Activated T-cell treated with anti-CD3 and anti-CD28 coated beads for 24 hours (primary cell): ENCODE measurements around the gene CUL1.
A peak's percentile ranks its signal among the peaks of the same experiment; 100 is the strongest.

Experiments
- DNase-seq: peaks from one replicate; pipeline ENCODE4 v3.0.0-alpha.2; 2020; ENCODE audit warnings: low read depth

The CUL1 gene

DNA sequence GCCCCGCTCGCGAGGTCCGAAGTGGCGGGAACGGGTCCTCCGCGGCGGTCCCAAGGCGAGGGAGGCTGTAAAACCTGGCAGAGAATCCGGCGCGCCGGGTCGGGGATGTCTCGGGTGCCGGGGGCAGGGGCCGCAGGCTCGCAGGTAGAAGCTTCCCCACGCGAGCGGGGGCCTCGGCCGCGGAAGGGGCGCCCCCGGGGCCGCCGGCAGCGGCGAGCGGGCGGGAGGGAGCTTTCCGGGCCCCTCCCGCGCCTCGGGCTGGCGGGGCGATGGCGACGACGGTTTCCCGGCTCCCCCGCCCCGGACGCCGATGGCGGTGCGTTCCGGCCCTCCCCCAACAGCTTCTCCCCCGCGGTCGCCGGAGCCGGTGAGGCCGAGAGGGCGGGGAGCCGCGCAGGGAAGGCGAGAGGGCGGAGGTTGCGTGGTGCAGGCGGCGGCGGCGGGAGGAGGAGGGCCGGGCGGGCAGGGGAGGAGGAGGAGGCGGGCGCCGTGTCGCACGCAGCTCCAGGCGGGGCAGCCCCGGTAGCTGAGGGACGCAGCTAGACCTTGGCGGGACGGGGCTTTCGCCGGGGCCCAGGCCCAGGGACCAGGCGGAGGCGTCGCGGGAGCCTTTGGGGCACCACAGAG lies at the start of gene CUL1:
Gene CUL1 (plus strand): TSS at position 507 of the 627 bp plus-strand sequence. CDS start 31,220 bp downstream, outside the sequence.
- DNase-seq: peak; percentile 75

DNA sequence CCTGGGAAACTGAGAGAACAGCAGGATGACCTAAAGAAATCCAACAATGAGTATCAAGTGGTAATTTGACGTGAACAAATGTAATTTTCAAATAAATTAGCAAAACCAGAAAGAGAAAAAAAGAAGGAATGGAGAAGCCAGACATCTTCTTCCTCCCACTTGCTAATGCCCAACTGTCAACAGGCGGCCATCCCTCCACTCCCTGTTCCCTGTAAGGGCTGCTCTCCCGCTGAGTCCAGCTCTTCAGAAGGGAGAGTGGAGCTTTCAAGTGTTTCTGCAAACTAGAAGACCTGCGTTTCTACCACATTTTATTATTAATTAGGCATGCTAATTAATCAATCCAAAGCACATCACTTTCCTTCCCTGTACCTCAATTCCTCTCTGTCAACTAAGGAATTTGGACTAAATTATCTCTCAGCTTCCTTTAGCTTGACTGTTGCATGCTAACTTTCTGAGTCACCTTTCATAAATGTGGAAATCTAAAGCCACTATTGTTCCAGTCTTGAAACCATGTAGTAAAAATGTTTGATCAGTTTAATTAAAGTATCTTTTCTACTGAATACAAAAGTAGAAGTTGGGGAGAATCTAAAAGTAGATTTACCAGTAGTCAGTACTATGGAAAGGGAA lies 48.4 kb upstream of the CUL1 start:
- DNase-seq: no peak

DNA sequence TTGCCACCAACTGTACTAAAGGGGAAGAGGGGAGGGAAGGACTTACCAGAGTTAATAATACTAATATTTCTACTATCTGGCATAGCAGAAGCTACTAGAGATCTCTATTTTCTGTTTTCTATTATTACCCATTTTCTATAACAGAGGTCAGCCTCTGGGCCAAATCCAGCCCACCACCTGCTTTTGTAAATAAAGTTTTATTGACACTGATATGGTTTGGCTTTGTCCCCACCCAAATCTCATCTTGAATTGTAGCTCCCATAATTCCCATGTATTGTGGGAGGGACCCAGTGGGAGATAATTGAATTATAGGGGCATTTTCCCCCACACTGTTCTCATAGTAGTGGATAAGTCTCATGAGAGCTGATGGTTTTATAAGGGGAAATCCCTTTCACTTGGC lies 45.9 kb upstream of the CUL1 start:
- no peak for DNase-seq

DNA sequence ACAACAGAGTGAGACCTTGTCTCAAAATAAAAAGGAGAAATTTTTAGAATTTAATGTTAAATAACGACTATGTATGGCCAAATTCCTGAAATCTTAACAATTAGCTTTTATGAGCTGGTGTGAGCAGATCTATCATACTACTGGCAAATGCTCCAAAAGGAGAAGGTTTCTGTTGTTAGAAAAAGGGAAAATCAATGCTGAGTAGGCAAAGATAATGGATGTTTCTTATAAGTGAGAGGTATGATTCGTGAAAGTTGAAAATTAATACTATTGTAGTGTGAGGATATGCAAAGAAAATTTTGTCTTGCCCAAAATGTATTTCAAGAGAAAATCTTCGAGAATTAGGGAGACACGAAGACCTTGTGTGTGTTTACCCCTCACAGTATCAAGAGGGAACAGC lies 40.8 kb upstream of the CUL1 start:
- no peak for DNase-seq

DNA sequence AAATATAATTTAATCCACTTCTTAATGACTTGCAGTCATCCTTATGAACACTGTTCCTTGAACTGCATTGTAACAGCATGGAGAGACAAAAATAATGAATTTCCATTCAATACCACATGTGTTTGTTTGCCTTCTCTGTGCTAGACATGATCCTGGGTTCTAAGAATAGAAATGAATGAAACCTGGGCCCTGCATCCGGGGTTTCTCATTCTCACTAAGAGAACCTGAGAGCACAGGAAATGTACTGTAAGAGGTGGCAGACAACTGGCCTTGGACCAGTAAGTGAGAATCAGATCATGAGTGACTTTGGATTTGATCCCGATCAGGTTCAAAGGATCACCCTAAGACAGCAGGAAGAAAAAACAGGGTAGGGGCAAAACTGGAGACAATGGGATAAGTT lies 37.2 kb upstream of the CUL1 start:
- no peak for DNase-seq

DNA sequence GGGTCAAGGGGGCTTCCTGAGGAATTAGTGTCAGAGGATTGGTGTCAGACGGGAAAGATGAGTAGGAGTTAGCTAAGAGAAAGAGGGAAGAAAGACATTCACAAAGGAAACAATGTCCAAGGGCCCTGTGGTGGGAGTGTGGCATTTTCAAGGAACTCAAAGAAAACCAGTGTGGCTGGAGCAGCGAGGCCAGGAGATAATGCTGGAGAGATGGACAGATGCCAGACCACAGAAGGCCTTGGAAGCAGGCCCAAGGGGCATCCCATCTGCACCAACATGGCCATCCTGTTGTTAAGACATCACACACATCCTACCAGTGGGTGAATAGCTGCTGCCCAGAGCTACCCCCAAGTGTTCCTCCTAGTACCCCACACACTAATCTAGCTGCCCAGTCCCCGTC lies 36.1 kb upstream of the CUL1 start:
- DNase-seq: no peak

DNA sequence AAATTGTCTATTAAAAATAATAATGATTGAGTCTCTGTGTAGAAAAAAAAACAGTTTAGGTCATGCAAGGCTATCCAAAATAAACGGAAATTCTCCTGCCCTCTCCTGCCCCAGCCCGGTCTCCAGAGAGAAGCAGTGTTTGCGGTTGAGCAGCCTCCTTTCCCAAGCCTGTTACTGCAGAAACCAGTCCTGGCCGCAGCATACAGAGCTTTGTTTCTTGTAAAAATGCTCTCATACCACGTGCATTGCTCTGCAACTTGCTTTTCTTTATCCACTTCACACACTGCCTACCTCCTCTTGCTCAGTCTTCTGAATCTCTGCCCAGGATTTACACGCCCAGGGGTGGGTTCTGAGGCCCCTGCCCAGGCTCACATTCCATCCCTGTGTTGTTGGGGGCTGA lies 34.4 kb upstream of the CUL1 start:
- DNase-seq: no peak

DNA sequence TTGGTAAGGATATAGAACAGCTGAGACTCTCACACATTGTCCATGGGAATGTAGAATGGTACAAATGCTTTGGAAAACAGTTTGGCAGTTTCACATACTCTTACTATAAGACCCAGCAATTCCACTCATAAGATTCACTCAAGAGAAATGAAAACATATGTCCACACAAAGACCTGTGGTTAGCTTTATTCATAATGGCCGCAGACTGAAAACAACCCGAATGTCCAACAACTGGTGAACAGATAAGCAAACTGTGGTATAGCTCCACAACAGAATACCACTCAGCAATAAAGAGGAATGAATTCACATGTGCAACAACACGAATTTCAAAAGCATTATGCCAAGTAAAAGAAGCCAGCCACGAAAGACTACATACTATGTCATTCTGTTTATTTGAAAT lies 33.5 kb upstream of the CUL1 start:
- DNase-seq: no peak

DNA sequence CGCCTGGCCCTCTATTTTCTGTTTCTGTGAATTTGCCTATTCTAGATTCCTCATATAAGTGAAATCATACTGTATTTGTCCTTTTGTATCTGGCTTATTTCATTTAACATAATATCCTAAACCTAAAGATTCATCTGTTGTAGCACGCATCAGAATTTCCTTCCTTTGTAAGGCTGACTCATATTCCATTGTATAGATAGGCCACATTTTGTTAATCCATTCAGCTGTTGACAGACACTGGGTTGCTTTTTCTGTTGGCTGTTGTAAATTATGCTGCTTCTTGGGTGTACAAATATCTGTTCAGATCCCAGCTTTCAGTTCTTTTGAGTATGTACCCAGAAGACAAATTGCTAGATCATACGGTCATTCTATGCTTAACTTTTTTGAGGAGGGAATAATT lies 28.8 kb upstream of the CUL1 start:
- no peak for DNase-seq

DNA sequence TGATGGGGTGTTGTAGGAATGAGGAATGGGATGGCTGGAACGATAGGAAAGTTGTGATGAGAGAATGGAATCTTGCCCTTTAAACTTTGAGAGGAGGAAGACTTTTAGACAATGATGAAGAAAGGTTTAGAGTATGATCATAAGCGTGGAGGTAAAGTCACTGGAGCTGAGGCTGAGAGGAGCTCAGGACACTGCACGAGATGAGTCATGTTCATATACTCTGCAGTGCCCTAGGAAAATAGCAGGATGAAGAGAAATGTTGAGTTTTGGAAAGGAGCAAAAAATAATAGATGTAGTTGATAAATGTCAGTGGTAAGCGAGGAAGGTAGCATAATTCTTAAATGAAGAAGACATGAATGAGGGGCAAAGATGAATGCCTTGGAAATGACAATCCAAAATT lies 28.3 kb upstream of the CUL1 start:
- DNase-seq: no peak

DNA sequence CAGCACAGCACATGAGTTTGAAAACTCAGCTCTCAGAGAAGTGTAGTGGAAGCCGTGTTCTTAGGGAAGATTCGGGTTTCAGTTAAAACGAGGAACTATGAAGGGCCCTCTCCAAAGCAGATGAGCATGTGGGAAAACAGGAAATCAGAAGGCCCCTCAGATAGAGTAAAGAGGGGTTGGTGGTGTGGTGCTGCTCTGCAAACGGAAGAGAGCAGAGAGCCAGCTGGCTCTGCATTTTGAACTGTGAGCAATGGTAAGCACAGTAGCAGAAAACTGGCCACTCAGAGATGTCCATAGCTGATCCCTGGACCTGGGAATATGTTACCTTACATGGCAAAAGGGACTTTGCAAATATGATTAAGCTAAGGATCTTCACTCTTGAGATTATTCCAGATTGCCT lies 27.9 kb upstream of the CUL1 start:
- no peak for DNase-seq

DNA sequence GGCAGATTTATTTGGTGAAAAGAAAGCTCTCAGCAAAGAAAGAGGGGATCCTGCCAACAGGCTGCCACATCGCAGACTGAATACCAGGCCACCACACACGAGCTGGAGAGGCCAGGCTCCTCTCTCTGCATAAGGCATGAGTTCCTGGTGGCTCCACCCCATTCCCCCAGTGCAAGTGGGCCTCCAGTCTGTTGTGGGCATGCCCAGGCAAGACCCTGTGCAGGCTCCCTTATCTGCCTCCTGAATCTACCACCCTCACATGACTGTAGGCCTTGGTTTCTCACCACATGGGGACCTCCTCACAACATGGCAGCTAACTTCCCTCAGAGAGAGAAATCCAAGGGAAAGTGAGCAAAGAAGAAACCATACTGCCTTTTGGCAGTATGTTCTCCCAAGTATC lies 26.7 kb upstream of the CUL1 start:
- no peak for DNase-seq

DNA sequence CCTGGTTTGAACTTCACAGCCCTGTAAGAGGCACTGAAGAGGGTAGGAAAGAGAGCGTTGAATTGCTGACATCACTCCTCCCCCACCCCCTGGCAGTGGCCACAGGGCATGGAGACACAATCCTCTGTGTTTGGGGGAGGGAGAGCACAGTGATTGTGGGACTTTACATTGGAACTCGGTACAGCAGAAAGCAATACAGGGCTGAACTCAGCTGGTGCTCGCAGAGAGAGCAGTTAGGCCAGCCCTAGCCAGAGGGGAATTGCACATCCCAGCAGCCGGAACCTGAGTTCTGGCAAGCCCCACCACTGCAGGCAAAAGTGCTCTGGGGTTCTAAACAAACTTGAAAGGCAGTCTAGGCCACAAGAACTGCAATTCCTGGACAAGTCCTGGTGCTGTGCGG lies 24.0 kb upstream of the CUL1 start:
- DNase-seq: no peak

DNA sequence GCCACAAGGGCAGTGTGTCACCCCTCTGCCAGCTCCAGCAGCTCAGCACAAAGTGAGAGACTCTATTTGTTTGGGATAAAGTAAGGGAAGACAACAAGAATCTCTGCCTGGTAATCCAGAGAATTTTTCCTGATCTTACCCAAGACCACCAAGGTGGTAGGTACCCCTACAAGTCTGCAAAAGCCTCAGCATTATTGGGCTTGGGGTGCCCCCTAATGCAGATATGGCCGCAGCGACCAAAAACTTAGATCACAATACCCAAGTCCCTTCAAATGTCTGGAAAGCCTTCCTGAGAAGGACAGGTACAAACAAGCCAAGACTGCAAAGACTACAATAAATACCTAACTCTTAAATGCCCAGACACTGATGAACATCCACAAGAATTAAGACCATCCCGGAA lies 22.4 kb upstream of the CUL1 start:
- no peak for DNase-seq

DNA sequence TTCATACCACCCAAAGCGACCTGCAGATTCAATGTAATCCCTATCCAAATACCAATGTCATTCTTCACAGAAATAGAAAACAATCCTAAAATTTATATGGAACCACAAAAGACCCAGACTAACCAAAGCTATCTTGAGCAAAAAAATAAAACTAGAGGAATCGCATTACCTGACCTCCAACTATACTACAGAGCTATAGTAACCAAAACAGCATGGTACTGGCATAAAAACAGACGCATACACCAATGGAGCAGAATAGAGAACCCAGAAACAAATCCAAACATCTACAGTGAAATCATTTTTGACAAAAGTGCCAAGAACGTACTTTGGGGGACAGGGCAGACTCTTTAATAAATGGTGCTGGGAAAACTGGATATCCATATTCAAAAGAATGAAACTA lies 16.9 kb upstream of the CUL1 start:
- no peak for DNase-seq

DNA sequence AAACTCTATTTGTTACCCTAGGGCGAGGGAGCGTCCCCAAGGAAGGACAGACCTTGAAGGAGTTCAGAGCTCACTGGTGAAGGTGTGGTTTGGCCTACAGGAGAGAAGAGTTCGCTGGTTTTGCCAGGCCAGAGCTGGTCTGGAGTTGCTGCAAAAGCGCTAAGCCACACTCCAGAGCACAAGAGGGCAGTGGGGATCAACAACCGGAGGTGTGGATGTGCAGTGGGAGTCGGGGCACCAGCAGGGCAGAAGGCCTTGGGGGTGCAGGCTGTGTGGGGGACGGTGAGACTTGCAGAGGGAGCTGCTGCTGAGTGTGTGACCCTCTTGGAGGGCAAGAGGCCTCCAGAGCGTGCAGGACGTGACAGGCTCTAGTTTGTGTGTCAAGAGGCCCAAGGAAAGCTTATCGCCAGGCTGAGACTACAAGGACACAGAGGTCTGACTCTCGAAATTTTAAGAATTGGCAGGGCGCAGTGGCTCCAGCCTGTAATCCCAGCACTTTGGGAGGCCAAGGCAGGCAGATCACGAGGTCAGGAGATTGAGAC lies 14.3 kb upstream of the CUL1 start:
- no peak for DNase-seq

DNA sequence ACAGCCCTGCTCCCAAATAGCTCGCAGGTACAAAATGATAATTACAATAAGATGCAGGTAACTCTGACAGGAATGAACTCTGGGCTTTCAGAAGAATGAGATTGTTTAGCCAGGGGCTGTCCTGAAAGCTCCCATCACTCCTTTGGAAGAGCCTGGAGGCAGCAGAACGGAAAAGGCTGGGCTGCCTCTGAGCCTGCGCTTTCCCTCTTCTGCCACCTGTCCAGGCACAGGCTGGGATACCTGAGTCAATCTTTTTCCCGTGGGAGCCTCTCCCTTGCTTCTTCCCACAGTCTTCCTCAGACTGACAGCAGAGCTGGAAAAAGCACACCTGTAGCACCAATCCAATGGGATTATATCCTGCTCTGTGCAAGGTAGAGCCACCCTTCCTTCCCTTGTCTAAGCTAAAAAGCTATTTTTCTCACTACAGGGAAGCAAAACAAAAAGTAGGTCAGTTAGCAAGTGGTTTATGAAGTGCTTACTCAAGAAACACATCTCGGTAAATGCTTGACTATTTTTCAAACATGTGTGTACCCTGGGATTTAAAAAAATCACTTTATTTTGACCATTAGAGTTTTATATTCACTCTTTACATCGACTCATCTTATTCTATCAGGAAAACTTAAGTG lies 12.3 kb upstream of the CUL1 start:
- no peak for DNase-seq

DNA sequence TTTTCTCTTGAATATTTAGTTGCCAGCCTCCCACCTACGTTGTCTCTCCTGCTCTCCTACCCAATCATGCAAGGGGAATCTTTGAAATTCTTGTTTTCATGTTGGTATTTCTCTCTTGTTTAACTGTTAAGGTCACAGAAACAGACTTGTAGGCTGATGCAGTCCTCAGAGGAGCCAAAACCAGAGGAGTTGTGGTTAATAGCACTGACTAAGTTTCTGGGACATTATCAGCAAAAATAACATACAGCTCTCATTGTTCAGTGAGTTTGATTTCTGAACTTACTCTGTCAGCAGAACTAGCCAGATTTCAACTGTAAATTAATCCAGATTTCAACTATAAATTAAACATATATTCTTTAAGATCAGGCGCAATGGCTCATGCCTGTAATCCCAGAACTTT lies 11.1 kb upstream of the CUL1 start:
- DNase-seq: no peak

DNA sequence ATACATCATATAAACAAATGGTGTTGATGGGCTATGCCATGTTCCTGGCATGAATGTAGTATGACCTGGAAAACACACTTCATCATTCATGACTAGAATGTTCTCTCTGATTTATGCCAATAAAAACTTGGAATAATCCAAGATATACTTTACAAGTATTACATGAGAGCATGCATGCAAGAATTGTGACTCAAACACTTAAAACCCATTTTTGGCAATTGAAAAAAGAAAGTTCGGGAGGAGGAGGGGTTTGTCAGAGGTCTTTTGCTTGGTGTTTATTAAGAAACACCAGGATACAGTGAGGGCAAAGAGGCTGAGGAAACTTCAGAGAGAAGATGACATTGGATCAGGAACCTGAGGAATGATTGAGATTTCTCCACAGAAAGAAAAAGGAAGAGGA lies 10.2 kb upstream of the CUL1 start:
- no peak for DNase-seq

DNA sequence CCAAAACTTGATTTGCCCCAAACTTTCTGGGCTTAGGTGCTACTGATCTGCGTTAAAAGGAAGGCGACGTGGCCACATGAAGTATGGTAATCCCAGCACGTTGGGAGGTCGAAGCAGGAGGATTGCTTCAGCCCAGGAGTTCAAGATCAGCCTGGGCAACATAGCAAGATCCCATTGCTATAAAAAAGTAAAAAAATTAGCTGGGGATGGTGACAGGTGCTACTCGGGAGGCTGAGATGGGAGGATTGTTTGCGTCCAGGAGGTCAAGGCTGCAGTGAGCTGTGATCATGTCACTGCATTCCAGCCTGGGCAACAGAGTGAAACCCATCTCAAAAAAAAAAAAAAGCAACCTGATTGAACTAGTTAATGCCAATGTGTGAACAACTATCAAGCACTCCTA lies 5.1 kb upstream of the CUL1 start:
- DNase-seq: no peak

DNA sequence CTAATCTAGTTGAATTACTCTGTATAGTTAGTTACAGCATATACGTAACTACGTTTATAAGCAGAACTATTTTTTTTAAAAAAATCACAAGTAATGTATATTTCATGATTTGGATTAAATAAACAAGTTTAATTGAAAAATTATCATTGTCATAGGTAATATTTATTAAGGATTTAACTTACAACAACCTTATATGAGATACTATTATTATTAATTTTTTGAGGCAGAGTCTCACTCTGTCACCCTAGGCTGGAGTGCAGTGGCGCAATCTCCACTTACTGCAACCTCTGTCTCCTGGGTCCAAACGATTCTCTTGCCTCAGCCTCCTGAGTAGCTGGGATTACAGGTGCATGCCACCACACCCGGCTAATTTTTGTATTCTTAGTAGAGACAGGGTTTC lies 4.1 kb upstream of the CUL1 start:
- DNase-seq: no peak

DNA sequence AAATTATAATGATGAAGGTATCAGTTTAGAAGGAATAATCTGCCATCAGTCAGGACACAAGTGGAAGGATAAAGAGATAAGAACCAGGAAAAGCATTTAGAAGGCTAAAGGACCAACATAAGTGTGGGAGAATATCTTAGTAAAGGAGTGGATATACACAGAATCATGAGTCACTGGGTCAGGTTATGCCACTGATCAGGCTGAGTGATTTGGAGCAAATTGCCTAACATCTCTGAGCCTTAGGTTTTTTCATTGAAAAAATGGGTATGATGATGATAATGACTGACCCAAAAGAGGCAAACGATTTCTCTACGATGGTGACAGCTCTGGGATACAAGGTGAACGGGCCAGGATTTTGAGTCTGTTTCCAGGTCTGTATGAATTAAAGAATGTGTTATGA lies 2.8 kb upstream of the CUL1 start:
- DNase-seq: no peak

DNA sequence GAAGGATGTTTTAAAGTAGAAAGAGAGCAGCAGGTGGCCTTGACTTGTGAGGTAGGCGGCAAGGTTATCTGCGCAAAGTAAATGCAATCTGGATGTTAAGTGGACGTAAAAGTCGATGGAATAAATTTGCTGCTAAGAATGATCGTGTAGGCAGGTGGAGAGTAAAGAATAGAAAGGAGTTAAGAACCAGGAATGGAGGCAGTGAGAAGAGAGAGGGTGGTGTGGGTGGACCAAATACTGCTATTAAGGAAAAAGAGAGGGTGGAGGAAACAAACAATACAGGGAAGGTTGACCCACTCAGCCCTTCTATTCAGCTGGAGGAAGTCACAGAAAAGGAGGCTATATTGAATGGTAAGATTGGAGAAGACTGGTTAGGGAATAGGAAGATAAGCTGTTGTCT lies 1.9 kb upstream of the CUL1 start:
- no peak for DNase-seq
